Keratinocyte (primary cell): ENCODE data around the gene INAFM1. TPM values are rescaled to one million over a fixed set of nuclear protein-coding genes. Genes with fewer than 3 reads are reported as not detected.

Experiments
- DNase-seq: peaks from one replicate; pipeline ENCODE4 v3.0.0-alpha.2; 2011; ENCODE audit warnings: low read depth, missing footprints, low spot score
- FAIRE-seq: peaks from 2 replicates; lab custom pipeline; 2011; peaks lifted over from hg19 to GRCh38; lab: Jason Lieb, UNC
- H2AFZ ChIP-seq: 2 replicates; pipeline ENCODE4 v1.6.0; 2012; ENCODE audit warnings: low read length, control low read depth, inconsistent platforms; ENCODE audit not compliant: control insufficient read depth
- H3K27ac ChIP-seq: 2 replicates; pipeline ENCODE4 v1.5.1; 2011; ENCODE audit warnings: low read length; ENCODE audit not compliant: control insufficient read depth, insufficient read depth
- H3K27me3 ChIP-seq: 3 replicates; pipeline ENCODE4 v1.6.0; 2011; ENCODE audit warnings: low read length; ENCODE audit not compliant: control insufficient read depth, insufficient read depth; ENCODE audit errors: extremely low read depth
- H3K36me3 ChIP-seq, 2 experiments: 2 replicates in 1 of 2; 3 replicates in 1 of 2; pipeline ENCODE4 v1.5.1; 2011; ENCODE audit warnings: low read length in 2 of 2, mild to moderate bottlenecking in 1 of 2; ENCODE audit not compliant: control insufficient read depth in 2 of 2, insufficient read depth in 2 of 2; ENCODE audit errors: extremely low read depth in 1 of 2
- H3K4me1 ChIP-seq: 3 replicates; pipeline ENCODE4 v1.5.1; 2011; ENCODE audit warnings: low read length; ENCODE audit not compliant: control insufficient read depth, insufficient read depth; ENCODE audit errors: extremely low read depth
- H3K4me2 ChIP-seq: 3 replicates; pipeline ENCODE4 v1.6.0; 2011; ENCODE audit warnings: low read depth, low read length; ENCODE audit not compliant: control insufficient read depth, insufficient read depth; ENCODE audit errors: extremely low read depth
- H3K4me3 ChIP-seq, 3 experiments: fragments of 200-600 bp in 1 of 3; sonication (generic) in 1 of 3; 2 replicates in 2 of 3; 3 replicates in 1 of 3; pipeline ENCODE4 v1.5.1; 2011 to 2016; ENCODE audit warnings: low read length in 3 of 3, mild to moderate bottlenecking in 3 of 3, control low read depth in 2 of 3, inconsistent platforms in 1 of 3, low read depth in 1 of 3, mixed read lengths in 1 of 3, mixed run types in 1 of 3, moderate library complexity in 1 of 3; ENCODE audit not compliant: control insufficient read depth in 2 of 3, insufficient read depth in 2 of 3; ENCODE audit errors: extremely low read depth in 1 of 3
- H3K79me2 ChIP-seq: 2 replicates; pipeline ENCODE4 v1.6.0; 2012; ENCODE audit warnings: low read length; ENCODE audit not compliant: control insufficient read depth, insufficient read depth
- H3K9ac ChIP-seq: 3 replicates; pipeline ENCODE4 v1.6.0; 2011; ENCODE audit warnings: low read length; ENCODE audit not compliant: control insufficient read depth, insufficient read depth; ENCODE audit errors: extremely low read depth
- H3K9me1 ChIP-seq: 3 replicates; pipeline ENCODE4 v1.6.0; 2011; ENCODE audit warnings: low read length; ENCODE audit not compliant: control insufficient read depth, insufficient read depth; ENCODE audit errors: extremely low read depth
- H3K9me3 ChIP-seq: 2 replicates; pipeline ENCODE4 v1.5.1; 2012; ENCODE audit warnings: low read depth, low read length; ENCODE audit not compliant: control insufficient read depth
- H4K20me1 ChIP-seq: 3 replicates; pipeline ENCODE4 v1.6.0; 2011; ENCODE audit warnings: low read length; ENCODE audit not compliant: control insufficient read depth, insufficient read depth; ENCODE audit errors: extremely low read depth
- CTCF ChIP-seq, 3 experiments: IDR thresholded peaks in 1 of 3; conservative IDR thresholded peaks in 1 of 3; optimal IDR thresholded peaks in 1 of 3; 2 replicates in 2 of 3; 3 replicates in 1 of 3; pipeline versions ENCODE3 to v1.5.1; 2011; ENCODE audit warnings: low read length in 3 of 3, mild to moderate bottlenecking in 3 of 3, moderate library complexity in 2 of 3, control low read depth in 1 of 3, inconsistent platforms in 1 of 3; ENCODE audit not compliant: insufficient read depth in 2 of 3; ENCODE audit errors: extremely low read depth in 1 of 3
- EZH2 ChIP-seq: IDR thresholded peaks from one replicate; pipeline ENCODE4 v1.6.1; 2012; ENCODE audit warnings: inconsistent platforms, mild to moderate bottlenecking, low read length, moderate library complexity
- dilution Hi-C: fragments of 300-500 bp; cut with MboI; formaldehyde crosslinking; loops from one replicate; pipeline ENCODE4 v1.7.0; 2020; ENCODE audit warnings: low sequenced_read_pairs; ENCODE audit not compliant: extremely low pct_ligation_motif_present
- polyA plus RNA-seq, 5 experiments: library from polyadenylated mRNA; depleted of rRNA in 3 of 5; stranded (reverse) in 3 of 5; stranded (forward) in 1 of 5; unstranded in 1 of 5; fragments of >200 nt; gene quantifications; 1 replicate in 1 of 5; 2 replicates in 3 of 5; 3 replicates in 1 of 5; pipeline versions ENCODE4 v1.2.1 to v1.2.3, GENCODE V29; 2011 to 2012; ENCODE audit warnings: missing spikeins in 2 of 5, low read depth in 1 of 5, low replicate concordance in 1 of 5
- small RNA-seq, 3 experiments: library from RNA; depleted of rRNA; stranded (forward); fragments of <200 nt; gene quantifications; one replicate each; pipeline ENCODE3, GENCODE V24; 2012; ENCODE audit warnings: low read depth in 3 of 3, low replicate concordance in 1 of 3; ENCODE audit not compliant: insufficient read length in 3 of 3

INAFM1 gene
- polyA plus RNA-seq, 1 donor (not counting 4 experiments of a cell fraction or from before 2014, with no cell fraction given) = 0.35 TPM

GRCh38 chr19:47323872-47324271 is 49.2 kb downstream of the INAFM1 start:
- DNase-seq (no peak), FAIRE-seq (no peak)
- Histone ChIP-seq H3K9me1 (no peaks in the 10 kb centered on the region), H2AFZ (no peak overlapping the region), H3K79me2 (no peaks in the 10 kb centered on the region), H3K27ac (no peak overlapping the region), H3K4me2 (no peak overlapping the region), H3K4me3 (no peak overlapping the region), H3K9ac (no peak overlapping the region), H3K27me3 (no peaks in the 10 kb centered on the region), H4K20me1 (no peaks in the 10 kb centered on the region), H3K36me3 (no peaks in the 10 kb centered on the region), H3K4me1 (no peaks in the 10 kb centered on the region), H3K9me3 (no peaks in the 10 kb centered on the region)
- dilution Hi-C loops = no loop called here
- TF ChIP-seq EZH2 (no peak), CTCF (optimal IDR thresholded peaks at IDR 0.05 in 1 of 3, IDR thresholded peaks at IDR 0.05 in 1 of 3, conservative IDR thresholded peaks at IDR 0.05 in 1 of 3; ENCODE audit: extremely low read depth in 1 of 3, insufficient read depth in 2 of 3, low read length in 3 of 3) (no peak)

- Histone ChIP-seq H2AFZ (no peak overlapping the region), H3K79me2 (no peaks in the 10 kb centered on the region), H3K9ac (no peak overlapping the region), H3K4me2 (no peak overlapping the region), H3K27ac (no peak overlapping the region), H3K4me1 (no peaks in the 10 kb centered on the region), H3K36me3 (no peaks in the 10 kb centered on the region), H3K27me3 (no peaks in the 10 kb centered on the region), H3K9me3 (no peaks in the 10 kb centered on the region), H3K9me1 (no peaks in the 10 kb centered on the region), H4K20me1 (no peaks in the 10 kb centered on the region), H3K4me3 (no peak overlapping the region)
- no peak for FAIRE-seq
- no peak for DNase-seq
- no peak for TF ChIP-seq EZH2
- TF ChIP-seq CTCF (optimal IDR thresholded peaks at IDR 0.05 in 1 of 3, IDR thresholded peaks at IDR 0.05 in 1 of 3, conservative IDR thresholded peaks at IDR 0.05 in 1 of 3; ENCODE audit: extremely low read depth in 1 of 3, insufficient read depth in 2 of 3, low read length in 3 of 3) = no peak
- dilution Hi-C loops = no loop called here
Observed at GRCh38 chr19:47324502-47324901, 49.8 kb downstream of the INAFM1 start.

Small RNA genes within 50 kb of the gene (small RNA-seq; reads per million reads assigned to genes)
- gene MIR3190 = 0 reads per million in 3 experiments

Other genes with a start within 250 kb of the INAFM1 start
- 11.1 to 19.9 TPM (median 11.5 TPM) in 3 replicates for gene TMEM160, start 226.3 kb upstream of the INAFM1 start, polyA plus RNA-seq
- gene ZC3H4, start 161.1 kb upstream of the INAFM1 start, polyA plus RNA-seq = 2.9 to 12.6 TPM (median 5.6 TPM) in 3 replicates
- gene SAE1, start 144.1 kb upstream of the INAFM1 start, polyA plus RNA-seq = 58.7 to 107 TPM (median 102 TPM) in 3 replicates
- 0.60 to 1.1 TPM (median 0.89 TPM) in 3 replicates for gene BBC3, start 43.7 kb upstream of the INAFM1 start, polyA plus RNA-seq
- gene CCDC9, start 18.4 kb upstream of the INAFM1 start, polyA plus RNA-seq = 2.2 to 3.8 TPM (median 2.8 TPM) in 3 replicates
- gene C5AR1, start 35.0 kb downstream of the INAFM1 start, polyA plus RNA-seq = 0.15 to 0.63 TPM (median 0.42 TPM) in 3 replicates
- gene C5AR2, start 57.3 kb downstream of the INAFM1 start, polyA plus RNA-seq = 0.01 TPM in 1 of 3 replicates, not detected in the others
- 6.4 to 9.1 TPM (median 8.9 TPM) in 3 replicates for gene DHX34, start 74.4 kb downstream of the INAFM1 start, polyA plus RNA-seq
- 1.7 to 4.3 TPM (median 3.0 TPM) in 3 replicates for gene MEIS3, start 144.6 kb downstream of the INAFM1 start, polyA plus RNA-seq
- 0.03 to 0.17 TPM (median 0.04 TPM) in 3 replicates for gene SLC8A2, start 197.0 kb downstream of the INAFM1 start, polyA plus RNA-seq
- 7.0 to 10.2 TPM (median 7.3 TPM) in 3 replicates for gene KPTN, start 209.3 kb downstream of the INAFM1 start, polyA plus RNA-seq
- gene NAPA, start 240.2 kb downstream of the INAFM1 start, polyA plus RNA-seq = 89.0 to 109 TPM (median 99.8 TPM) in 3 replicates